DMS 273 (cell line): ENCODE data around the gene SLC66A2.
A peak's percentile ranks its signal among the peaks of the same experiment; 100 is the strongest.

Experiments
- DNase-seq: peaks from one replicate; lab custom pipeline; 2025; ENCODE audit not compliant: unreplicated experiment; lab: John Stamatoyannopoulos, UW

The SLC66A2 gene

GRCh38 chr18:79904357-79905147 lies 46.9 kb downstream of the SLC66A2 start:
- DNase-seq: no peak

- no peak for DNase-seq
Observed at GRCh38 chr18:79903787-79904356, 47.6 kb downstream of the SLC66A2 start.

- DNase-seq: no peak
Observed at GRCh38 chr18:79903071-79903635, 48.3 kb downstream of the SLC66A2 start.

- no peak for DNase-seq
Observed at GRCh38 chr18:79902640-79903039, 48.8 kb downstream of the SLC66A2 start.

- DNase-seq: no peak
Observed at GRCh38 chr18:79902075-79902474, 49.4 kb downstream of the SLC66A2 start.

GRCh38 chr18:79901665-79902064 lies 49.8 kb downstream of the SLC66A2 start:
- no peak for DNase-seq

- no peak for DNase-seq
Observed at GRCh38 chr18:79900610-79901570, 50.6 kb downstream of the SLC66A2 start.

- DNase-seq: no peak
Observed at GRCh38 chr18:79899609-79900445, 51.6 kb downstream of the SLC66A2 start.

- no peak for DNase-seq
Observed at GRCh38 chr18:79898952-79899608, 52.4 kb downstream of the SLC66A2 start.

- no peak for DNase-seq
Observed at GRCh38 chr18:79897940-79898625, 53.4 kb downstream of the SLC66A2 start.

- no peak for DNase-seq
Observed at GRCh38 chr18:79896738-79897137, 54.7 kb downstream of the SLC66A2 start.

- no peak for DNase-seq
Observed at GRCh38 chr18:79890674-79891073, 60.8 kb downstream of the SLC66A2 start.

GRCh38 chr18:79889569-79889968 lies 61.9 kb downstream of the SLC66A2 start:
- no peak for DNase-seq

GRCh38 chr18:79888016-79888415 lies 63.4 kb downstream of the SLC66A2 start:
- no peak for DNase-seq

GRCh38 chr18:79887181-79888000 lies 64.1 kb downstream of the SLC66A2 start:
- DNase-seq: peak; percentile 18

GRCh38 chr18:79884963-79885728 lies 66.3 kb downstream of the SLC66A2 start:
- DNase-seq: no peak

GRCh38 chr18:79884294-79884962 lies 67.0 kb downstream of the SLC66A2 start:
- no peak for DNase-seq
